ENCODE data around the gene ATG101.

ATG101 gene

GRCh38 chr12:52063981-52064649 lies 5.7 kb upstream of the ATG101 start:
- no peak for TF ChIP-seq CTCF (IDR thresholded peaks at IDR 0.05; ENCODE audit: low read length, missing control alignments)
- DNase-seq (ENCODE audit: low read depth) = peak; percentile 93
- no peak overlapping the region for H3K4me3 ChIP-seq (replicated peaks; ENCODE audit: low read depth, low read length)

GRCh38 chr12:52066346-52067080 lies 3.3 kb upstream of the ATG101 start:
- TF ChIP-seq CTCF (IDR thresholded peaks at IDR 0.05; ENCODE audit: low read length, missing control alignments) = no peak
- no peak overlapping the region for H3K4me3 ChIP-seq (replicated peaks; ENCODE audit: low read depth, low read length)
- no peak for DNase-seq (ENCODE audit: low read depth)

GRCh38 chr12:52067081-52067374 lies 2.8 kb upstream of the ATG101 start:
- no peak overlapping the region for H3K4me3 ChIP-seq (replicated peaks; ENCODE audit: low read depth, low read length)
- DNase-seq (ENCODE audit: low read depth) = no peak
- no peak for TF ChIP-seq CTCF (IDR thresholded peaks at IDR 0.05; ENCODE audit: low read length, missing control alignments)

GRCh38 chr12:52070185-52070925 lies 577 bp downstream of the ATG101 start:
- no peak for DNase-seq (ENCODE audit: low read depth)

GRCh38 chr12:52073531-52074381 lies 4.0 kb downstream of the ATG101 start:
- TF ChIP-seq CTCF (IDR thresholded peaks at IDR 0.05; ENCODE audit: low read length, missing control alignments) = no peak
- no peak overlapping the region for H3K4me3 ChIP-seq (replicated peaks; ENCODE audit: low read depth, low read length)
- peak; percentile 49 for DNase-seq (ENCODE audit: low read depth)

More at GRCh38 chr12:52070185-52070925, 577 bp downstream of the ATG101 start:
- no peak for TF ChIP-seq CTCF (IDR thresholded peaks at IDR 0.05; ENCODE audit: low read length, missing control alignments)
- peak overlapping the region; percentile 99 for H3K4me3 ChIP-seq (replicated peaks; ENCODE audit: low read depth, low read length)

GRCh38 chr12:52074971-52075724 lies 5.4 kb downstream of the ATG101 start:
- no peak for DNase-seq (ENCODE audit: low read depth)
- TF ChIP-seq CTCF (IDR thresholded peaks at IDR 0.05; ENCODE audit: low read length, missing control alignments) = no peak
- H3K4me3 ChIP-seq (replicated peaks; ENCODE audit: low read depth, low read length) = no peak overlapping the region

Data from fibroblast of pulmonary artery (primary cell).